Ascending aorta (tissue), 2 donors: ENCODE measurements around the gene PHF23. TPM values are rescaled to one million over a fixed set of nuclear protein-coding genes. Genes with fewer than 3 reads are reported as not detected.

ENCODE experiments used
- DNase-seq, 2 donors: peaks; one replicate each; pipeline ENCODE4 v3.0.0-alpha.2; 2019; ENCODE audit warnings: low spot score in 2 of 2
- H3K27ac ChIP-seq, 2 donors: fragments of 200-600 bp; sonication (generic); one replicate each; pipeline ENCODE4 v1.5.1; 2016 to 2017; ENCODE audit warnings: mild to moderate bottlenecking in 1 of 2
- H3K27me3 ChIP-seq: fragments of 200-600 bp; sonication (generic); one replicate; pipeline ENCODE4 v1.5.1; 2017
- H3K36me3 ChIP-seq, 2 donors: fragments of 200-600 bp; sonication (generic); one replicate each; pipeline ENCODE4 v1.5.1; 2016
- H3K4me1 ChIP-seq, 2 donors: fragments of 200-600 bp; sonication (generic); one replicate each; pipeline ENCODE4 v1.5.1; 2016 to 2017; ENCODE audit warnings: mild to moderate bottlenecking in 1 of 2
- H3K4me3 ChIP-seq, 2 donors: fragments of 200-600 bp; sonication (generic); one replicate each; pipeline ENCODE4 v1.5.1; 2016 to 2017; ENCODE audit warnings: mild to moderate bottlenecking in 1 of 2
- H3K9me3 ChIP-seq, 2 donors: fragments of 200-600 bp; sonication (generic); one replicate each; pipeline ENCODE4 v1.5.1; 2016
- intact Hi-C: fragments of 100-400 bp; cut with DNase I; formaldehyde crosslinking; loops from one replicate; pipeline ENCODE4 v1.15.1; 2023
- total RNA-seq: library from RNA; depleted of rRNA; stranded (reverse); fragments of >200 nt; gene quantifications from one replicate; pipeline ENCODE4 v1.1.0, GENCODE V29; 2016
- TF ChIP-seq, protein P1 (sequence below), 3 experiments: fragments of 200-600 bp in 2 of 3; fragments of 450-650 bp in 1 of 3; sonication (generic) in 2 of 3; IDR thresholded peaks; one replicate each; pipeline ENCODE4 v1.5.1; 2016 to 2019; ENCODE audit warnings: antibody characterized with exemption in 3 of 3, mild to moderate bottlenecking in 1 of 3, moderate library complexity in 1 of 3

Gene PHF23
- total RNA-seq, 1 donor from 2014 or later = 13.3 TPM

DNA sequence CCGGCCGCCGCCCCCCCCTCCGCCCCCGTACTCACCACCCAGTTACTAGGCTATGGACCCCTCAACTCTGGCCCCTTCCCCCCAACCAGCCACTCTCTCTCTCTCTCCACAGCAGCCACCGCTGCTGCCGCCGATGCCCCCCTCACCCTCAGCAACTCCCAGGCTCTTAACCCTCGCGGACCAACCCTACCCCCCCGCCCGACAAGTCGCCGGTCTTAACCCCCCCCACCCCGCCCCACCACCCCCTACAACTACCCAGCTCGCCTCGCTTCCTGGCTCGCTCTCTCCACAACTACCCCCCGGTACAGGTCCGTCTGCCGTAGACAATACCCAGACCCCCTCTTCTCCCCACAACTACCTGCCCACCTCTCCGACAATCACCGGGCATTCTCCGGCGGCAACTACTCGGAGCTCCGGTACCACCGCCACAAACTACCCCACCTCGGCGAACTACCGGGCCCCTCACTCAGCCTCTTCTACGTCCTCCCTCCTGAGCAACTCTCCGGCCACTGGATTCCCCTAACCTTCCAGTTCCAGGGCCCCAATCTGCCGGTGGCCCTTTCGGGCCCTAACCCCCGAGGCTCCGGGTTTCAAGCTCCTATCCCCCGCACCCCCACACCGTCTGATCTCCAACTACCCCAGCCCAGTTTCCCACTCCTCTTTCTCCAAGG is 702 bp downstream of the PHF23 start:
- H3K9me3 ChIP-seq = no peaks in the 10 kb centered on the region
- H3K27me3 ChIP-seq = no peaks in the 10 kb centered on the region
- intact Hi-C loops = loop anchor here (1.0 to 5.0 kb wide), 3 partner anchors 19 to 604 kb away; partner anchors contain the start of genes ACADVL, DLG4 and EIF5A
- peaks cover 12 to 25% of the 10 kb centered on the region in 2 donors for H3K4me1 ChIP-seq
- DNase-seq = peak in 1 of 2 donors; percentile 75
- TF ChIP-seq, protein P1, sequence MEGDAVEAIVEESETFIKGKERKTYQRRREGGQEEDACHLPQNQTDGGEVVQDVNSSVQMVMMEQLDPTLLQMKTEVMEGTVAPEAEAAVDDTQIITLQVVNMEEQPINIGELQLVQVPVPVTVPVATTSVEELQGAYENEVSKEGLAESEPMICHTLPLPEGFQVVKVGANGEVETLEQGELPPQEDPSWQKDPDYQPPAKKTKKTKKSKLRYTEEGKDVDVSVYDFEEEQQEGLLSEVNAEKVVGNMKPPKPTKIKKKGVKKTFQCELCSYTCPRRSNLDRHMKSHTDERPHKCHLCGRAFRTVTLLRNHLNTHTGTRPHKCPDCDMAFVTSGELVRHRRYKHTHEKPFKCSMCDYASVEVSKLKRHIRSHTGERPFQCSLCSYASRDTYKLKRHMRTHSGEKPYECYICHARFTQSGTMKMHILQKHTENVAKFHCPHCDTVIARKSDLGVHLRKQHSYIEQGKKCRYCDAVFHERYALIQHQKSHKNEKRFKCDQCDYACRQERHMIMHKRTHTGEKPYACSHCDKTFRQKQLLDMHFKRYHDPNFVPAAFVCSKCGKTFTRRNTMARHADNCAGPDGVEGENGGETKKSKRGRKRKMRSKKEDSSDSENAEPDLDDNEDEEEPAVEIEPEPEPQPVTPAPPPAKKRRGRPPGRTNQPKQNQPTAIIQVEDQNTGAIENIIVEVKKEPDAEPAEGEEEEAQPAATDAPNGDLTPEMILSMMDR (IDR thresholded peaks at IDR 0.05) = no peak
- H3K4me3 ChIP-seq = peak overlapping the region; percentile 92 to 99
- H3K27ac ChIP-seq = peak overlapping the region; percentile 88 to 96
- peaks cover 10 to 28% of the 10 kb centered on the region in 2 donors for H3K36me3 ChIP-seq

DNA sequence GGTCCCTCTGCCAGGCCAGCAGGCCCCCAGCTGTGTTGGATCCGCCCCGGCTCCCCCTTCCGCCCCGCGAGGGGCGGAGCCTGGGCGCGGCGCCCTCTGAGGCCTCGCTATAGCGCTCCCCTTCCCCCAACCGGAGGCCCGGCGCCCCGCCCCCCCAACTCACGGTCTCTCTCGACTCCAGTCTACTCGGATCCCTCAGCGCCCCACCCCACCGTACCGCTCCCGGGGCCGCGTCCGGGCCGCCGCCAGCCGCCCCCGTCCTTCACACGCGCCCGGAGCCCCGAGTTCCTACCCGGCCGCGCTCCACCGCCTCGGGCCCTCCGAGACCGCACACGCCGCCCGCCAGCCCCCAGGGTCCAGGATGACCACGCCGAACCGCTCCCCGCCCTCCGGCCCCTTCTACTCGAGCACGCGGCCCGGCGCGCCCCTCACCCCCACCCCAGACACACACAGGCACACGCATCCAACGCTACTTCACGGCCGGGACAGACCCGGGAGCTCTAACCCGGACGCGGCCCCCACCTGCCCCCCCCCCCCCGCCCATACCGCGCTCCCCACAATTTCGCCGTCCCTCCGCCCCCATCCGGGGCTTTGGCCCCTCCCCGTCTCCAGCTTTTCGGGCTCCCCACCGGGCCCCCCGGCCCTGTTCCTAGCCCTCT is 1.4 kb downstream of the PHF23 start:
- TF ChIP-seq, protein P1 (IDR thresholded peaks at IDR 0.05) = no peak
- peaks cover 10 to 28% of the 10 kb centered on the region in 2 donors for H3K36me3 ChIP-seq
- H3K27ac ChIP-seq = peak overlapping the region; percentile 88 to 96
- H3K9me3 ChIP-seq = no peaks in the 10 kb centered on the region
- H3K27me3 ChIP-seq = no peaks in the 10 kb centered on the region
- peaks cover 16 to 28% of the 10 kb centered on the region in 2 donors for H3K4me1 ChIP-seq
- DNase-seq = peak in 1 of 2 donors; percentile 87
- peak overlapping the region; percentile 92 to 99 for H3K4me3 ChIP-seq
- intact Hi-C loops = loop anchor here (5.0 kb wide), 1 partner anchor 604 kb away; no protein-coding TSS in a partner anchor

DNA sequence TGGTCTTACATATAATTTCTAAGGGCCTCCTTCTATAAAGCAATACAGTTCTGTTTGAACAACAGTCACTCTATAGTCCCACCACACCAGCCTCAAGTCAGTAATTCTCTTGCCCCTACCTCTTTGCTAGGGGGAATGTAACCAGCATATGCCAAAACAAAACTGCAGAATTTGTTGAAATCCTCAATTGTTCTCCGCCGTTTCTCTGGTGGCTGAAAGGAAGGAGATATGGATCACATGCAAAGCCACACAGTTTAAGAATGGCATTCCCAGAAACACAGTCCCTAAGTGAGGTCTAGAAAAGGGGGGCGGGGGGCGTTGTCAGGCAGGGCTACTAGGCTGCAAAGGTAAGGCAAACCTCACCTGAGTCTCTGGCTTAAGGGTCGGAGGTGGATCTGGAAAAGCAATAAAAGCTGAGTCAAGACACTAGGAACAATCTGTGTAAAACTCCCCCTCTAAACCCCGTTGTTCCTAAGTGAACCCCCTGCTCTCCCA is 1.9 kb downstream of the PHF23 start:
- Histone ChIP-seq H3K4me1 (peaks cover 16 to 34% of the 10 kb centered on the region in 2 donors), H3K9me3 (no peaks in the 10 kb centered on the region), H3K4me3 (peak overlapping the region; percentile 92 to 99), H3K27ac (peak overlapping the region; percentile 88 to 96), H3K27me3 (no peaks in the 10 kb centered on the region), H3K36me3 (peaks cover 10 to 28% of the 10 kb centered on the region in 2 donors)
- DNase-seq = peak in 1 of 2 donors; percentile 66
- TF ChIP-seq, protein P1 (IDR thresholded peaks at IDR 0.05) = no peak
- intact Hi-C loops = loop anchor here (5.0 kb wide), 1 partner anchor 605 kb away; no protein-coding TSS in a partner anchor

DNA sequence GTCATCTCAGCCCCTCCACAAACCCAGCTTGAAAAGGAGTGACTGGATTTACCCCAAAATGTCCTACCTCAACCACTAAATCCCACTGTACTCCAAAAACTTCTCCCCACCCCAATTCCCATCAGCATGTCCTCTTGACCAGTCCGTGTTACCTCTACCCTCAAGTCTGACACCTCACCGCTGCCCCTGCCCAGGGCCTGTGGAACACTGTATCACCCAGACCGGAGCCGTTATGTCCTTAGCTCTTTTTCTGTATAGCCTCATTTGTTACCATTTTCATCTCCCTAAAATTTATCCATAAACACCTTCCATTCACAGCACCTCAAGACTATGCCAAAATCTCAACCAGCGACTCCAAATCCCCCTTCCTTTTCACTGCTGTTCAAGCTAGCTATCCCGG is 2.4 kb downstream of the PHF23 start:
- DNase-seq = no peak
- TF ChIP-seq, protein P1 (IDR thresholded peaks at IDR 0.05) = no peak
- Histone ChIP-seq H3K27ac (peak overlapping the region; percentile 88 to 96), H3K4me1 (peaks cover 16 to 34% of the 10 kb centered on the region in 2 donors), H3K36me3 (peaks cover 10 to 28% of the 10 kb centered on the region in 2 donors), H3K4me3 (no peak overlapping the region), H3K9me3 (no peaks in the 10 kb centered on the region), H3K27me3 (no peaks in the 10 kb centered on the region)
- intact Hi-C loops = loop anchor here (5.0 kb wide), 1 partner anchor 605 kb away; no protein-coding TSS in a partner anchor

DNA sequence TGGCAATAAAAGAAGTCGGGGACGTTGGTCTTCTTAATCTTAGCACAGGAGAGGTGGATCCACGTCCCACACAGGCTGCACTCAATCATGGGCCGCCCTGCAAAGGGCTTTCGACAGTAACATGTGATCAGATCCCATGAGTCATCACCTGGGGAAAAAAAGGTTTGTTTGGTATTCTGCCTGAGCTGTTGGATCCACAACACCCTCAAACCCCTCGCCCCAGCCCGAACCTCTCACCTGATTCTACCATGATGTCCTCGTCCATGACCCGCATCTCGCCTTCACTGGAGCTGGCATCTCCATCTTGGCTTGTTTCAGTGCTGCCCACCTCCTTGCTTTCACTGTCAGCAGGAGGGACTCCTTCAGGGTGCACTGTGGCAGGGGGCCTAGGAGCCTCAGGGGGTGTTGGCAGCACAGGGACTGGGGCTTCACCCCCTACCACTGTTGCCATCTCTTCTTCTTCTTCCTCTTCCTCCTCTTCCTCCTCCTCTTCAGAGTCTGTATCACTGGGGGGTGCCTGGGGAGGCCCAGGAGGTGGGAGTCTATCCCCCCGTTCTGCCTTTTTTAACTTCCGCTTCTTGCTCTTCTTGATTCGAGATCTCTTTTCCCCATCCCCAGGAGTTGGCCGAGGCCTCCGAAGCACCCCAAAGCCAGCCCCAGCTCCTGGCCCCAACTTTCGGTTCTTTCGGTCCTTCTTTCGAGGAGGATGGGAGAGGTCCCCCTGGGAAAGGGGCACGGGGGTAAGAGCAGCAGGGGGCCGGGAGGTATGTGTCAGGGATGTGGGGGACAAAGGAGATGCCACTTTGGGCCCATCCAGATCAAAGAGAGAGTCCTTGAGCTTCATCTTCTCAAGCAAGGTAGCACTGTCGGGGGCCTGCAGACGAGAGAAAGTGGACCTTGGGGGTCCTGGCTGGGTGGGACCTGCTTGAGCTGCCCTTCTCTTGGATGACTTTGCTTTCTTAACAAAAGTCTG is 3.3 kb downstream of the PHF23 start:
- intact Hi-C loops = loop anchor here (5.0 kb wide), 1 partner anchor 606 kb away; no protein-coding TSS in a partner anchor
- Histone ChIP-seq H3K27me3 (no peaks in the 10 kb centered on the region), H3K36me3 (peaks cover 10 to 27% of the 10 kb centered on the region in 2 donors), H3K27ac (no peak overlapping the region), H3K4me1 (peaks cover 10 to 29% of the 10 kb centered on the region in 2 donors), H3K4me3 (no peak overlapping the region), H3K9me3 (no peaks in the 10 kb centered on the region)
- DNase-seq = no peak
- TF ChIP-seq, protein P1 (IDR thresholded peaks at IDR 0.05) = no peak
